BE2C (cell line): ENCODE results near the gene ANKRD34A.

Experiments used
- DNase-seq: peaks from one replicate; pipeline ENCODE4 v3.0.0-alpha.2; 2020
- H3K27me3 ChIP-seq: fragments of 250-450 bp; sonication (Bioruptor Pico); 2 replicates; pipeline ENCODE4 v1.5.1; 2020; ENCODE audit warnings: mild to moderate bottlenecking
- H3K36me3 ChIP-seq: fragments of 250-450 bp; sonication (Bioruptor Pico); 2 replicates; pipeline ENCODE4 v1.5.1; 2020; ENCODE audit warnings: mild to moderate bottlenecking
- H3K4me1 ChIP-seq: fragments of 250-450 bp; sonication (Bioruptor Pico); 2 replicates; pipeline ENCODE4 v1.5.1; 2020
- H3K4me3 ChIP-seq: 2 replicates; pipeline ENCODE4 v1.5.1; 2011; ENCODE audit warnings: low read depth, low read length
- H3K9me3 ChIP-seq: fragments of 250-450 bp; sonication (Bioruptor Pico); 2 replicates; pipeline ENCODE4 v1.5.1; 2020
- TF ChIP-seq, protein P1 (sequence below): IDR thresholded peaks from 2 replicates; pipeline ENCODE4 v1.5.1; 2012; ENCODE audit warnings: mild to moderate bottlenecking, low read depth, low read length

ANKRD34A gene

DNA sequence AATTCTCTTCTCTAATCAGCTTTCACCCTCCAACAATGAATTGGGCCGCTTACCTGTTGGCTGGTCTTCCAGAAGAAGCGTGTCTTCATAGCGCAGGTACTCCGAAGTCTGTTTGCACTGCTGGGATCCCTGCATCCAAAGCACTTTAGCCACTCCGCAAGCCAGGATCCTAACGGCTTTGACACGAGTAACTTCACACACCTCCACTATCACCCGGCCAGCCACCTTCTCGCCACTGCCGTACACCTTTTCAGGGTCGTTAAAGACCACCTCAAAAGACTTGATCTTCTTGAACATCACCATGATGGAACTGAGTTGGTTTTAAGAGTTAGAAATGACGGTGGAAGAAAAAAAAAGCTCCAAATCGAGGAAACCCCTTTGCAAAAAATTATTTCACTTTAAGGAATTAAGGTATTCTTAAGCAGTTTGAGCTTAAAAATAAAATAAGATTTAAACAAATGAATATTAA is 31.6 kb upstream of the ANKRD34A start:
- TF ChIP-seq, protein P1, sequence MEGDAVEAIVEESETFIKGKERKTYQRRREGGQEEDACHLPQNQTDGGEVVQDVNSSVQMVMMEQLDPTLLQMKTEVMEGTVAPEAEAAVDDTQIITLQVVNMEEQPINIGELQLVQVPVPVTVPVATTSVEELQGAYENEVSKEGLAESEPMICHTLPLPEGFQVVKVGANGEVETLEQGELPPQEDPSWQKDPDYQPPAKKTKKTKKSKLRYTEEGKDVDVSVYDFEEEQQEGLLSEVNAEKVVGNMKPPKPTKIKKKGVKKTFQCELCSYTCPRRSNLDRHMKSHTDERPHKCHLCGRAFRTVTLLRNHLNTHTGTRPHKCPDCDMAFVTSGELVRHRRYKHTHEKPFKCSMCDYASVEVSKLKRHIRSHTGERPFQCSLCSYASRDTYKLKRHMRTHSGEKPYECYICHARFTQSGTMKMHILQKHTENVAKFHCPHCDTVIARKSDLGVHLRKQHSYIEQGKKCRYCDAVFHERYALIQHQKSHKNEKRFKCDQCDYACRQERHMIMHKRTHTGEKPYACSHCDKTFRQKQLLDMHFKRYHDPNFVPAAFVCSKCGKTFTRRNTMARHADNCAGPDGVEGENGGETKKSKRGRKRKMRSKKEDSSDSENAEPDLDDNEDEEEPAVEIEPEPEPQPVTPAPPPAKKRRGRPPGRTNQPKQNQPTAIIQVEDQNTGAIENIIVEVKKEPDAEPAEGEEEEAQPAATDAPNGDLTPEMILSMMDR: no peak
- H3K36me3 ChIP-seq: peaks cover 33% of the 10 kb centered on the region
- no peaks in the 10 kb centered on the region for H3K9me3 ChIP-seq
- H3K27me3 ChIP-seq: no peaks in the 10 kb centered on the region
- DNase-seq: no peak
- H3K4me3 ChIP-seq: peak overlapping the region; percentile 83
- peaks cover 6% of the 10 kb centered on the region for H3K4me1 ChIP-seq

DNA sequence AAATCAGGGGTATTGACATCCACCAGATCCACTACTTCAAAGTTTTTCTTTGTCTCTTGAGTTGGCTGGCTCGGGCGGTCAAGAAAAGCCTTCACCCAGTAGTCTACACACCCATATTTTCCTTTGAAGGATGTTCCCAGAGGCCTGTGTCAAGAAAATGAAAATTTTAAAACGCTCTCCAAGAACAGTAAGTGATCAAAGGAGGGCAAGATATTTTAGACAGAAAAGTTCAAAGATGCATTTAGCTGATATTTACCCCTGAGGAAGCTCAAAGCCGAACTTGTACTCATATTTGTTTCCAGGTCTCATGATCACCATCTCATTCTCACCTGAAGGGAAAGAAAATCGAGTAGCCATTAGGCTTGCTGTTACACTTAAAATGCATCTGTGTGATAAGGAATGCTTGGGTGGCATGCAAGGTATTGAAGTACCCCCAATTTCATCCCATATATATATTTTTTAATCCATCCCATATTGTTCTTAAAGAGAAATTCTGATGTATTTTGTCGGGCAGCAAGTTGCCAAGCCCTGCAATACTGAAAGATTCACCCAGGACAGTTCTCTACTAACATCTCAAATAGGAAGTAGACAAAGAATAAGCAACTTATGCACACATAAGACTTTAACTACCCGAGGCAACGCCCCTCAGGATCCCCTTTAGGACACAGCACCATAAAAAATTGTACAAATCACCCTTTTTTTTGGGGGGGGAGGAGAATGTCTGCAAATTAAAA is 30.9 kb upstream of the ANKRD34A start:
- peaks cover 33% of the 10 kb centered on the region for H3K36me3 ChIP-seq
- H3K4me3 ChIP-seq: peak overlapping the region; percentile 83
- peaks cover 6% of the 10 kb centered on the region for H3K4me1 ChIP-seq
- TF ChIP-seq, protein P1: no peak
- H3K9me3 ChIP-seq: no peaks in the 10 kb centered on the region
- no peaks in the 10 kb centered on the region for H3K27me3 ChIP-seq
- no peak for DNase-seq

DNA sequence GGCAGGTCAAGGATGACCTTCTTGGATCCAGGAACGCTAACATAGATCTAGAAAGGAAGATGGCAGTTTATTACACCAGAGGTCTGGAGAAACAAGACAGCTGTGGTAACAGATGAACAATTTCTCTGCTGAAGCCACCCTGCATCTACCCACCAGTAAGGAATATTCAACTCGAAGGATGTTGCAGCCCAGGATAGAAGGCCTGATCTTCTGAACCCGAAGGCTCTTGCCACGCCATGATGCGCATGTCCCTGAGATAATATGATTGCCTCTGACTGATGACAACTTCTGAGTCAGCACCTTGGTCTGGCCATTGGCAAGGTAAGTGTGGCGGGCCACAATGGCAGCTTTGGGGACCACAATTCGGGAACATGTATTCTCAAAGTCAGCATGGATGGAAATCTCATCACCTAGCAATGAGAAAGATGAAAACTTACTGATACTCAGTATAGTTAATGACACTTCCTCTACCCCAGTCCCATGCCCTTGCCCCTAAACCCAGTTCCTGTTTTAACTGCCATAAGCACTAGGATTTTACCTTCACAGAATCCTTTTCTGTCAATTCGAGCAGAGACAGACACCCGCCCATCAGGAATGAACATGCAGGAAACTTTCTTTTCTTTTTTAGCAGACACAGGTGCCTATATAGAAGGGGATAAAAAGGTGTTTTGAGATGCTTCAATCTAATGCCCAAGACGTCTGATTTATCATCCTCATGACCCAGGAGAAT is 30.2 kb upstream of the ANKRD34A start:
- TF ChIP-seq, protein P1: no peak
- no peak for DNase-seq
- Histone ChIP-seq H3K4me1 (peaks cover 6% of the 10 kb centered on the region), H3K27me3 (no peaks in the 10 kb centered on the region), H3K4me3 (peak overlapping the region; percentile 83), H3K9me3 (no peaks in the 10 kb centered on the region), H3K36me3 (peaks cover 33% of the 10 kb centered on the region)

DNA sequence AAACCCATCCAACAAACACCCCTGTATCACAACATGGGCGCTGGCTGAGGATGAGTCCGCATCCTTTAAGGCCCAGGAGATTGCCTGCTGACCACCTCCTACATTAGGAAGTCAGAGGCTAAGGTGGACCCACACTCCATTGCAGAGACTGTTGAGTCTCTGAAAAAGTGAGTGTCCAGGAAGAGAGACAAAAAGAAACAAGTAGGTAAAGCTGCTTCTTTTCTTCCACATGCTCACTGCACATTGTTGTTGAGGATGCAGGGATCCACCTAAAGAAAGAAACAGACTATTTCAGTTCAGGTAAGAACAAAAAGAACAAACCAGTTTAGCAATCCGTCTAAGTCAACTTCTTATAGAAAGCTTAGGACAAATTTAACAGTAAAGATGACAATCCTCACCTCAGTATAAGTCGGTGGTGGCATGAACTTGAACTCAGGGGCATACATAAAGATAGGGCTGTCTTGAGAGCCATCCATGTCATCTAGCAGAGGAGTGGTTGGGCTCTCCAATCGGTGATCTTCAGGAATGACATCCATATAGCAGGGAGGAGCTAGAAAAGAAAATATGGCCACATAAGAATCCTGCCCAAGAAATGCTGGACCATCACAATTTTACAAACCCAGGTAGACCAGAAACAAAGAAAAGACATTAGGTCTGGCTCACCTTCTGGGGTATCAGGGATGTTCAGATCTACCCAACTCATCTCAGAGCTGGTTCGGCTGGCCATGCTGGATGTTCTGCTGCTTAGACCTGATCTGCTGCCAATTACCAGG is 29.4 kb upstream of the ANKRD34A start:
- H3K4me3 ChIP-seq: peak overlapping the region; percentile 83

DNA sequence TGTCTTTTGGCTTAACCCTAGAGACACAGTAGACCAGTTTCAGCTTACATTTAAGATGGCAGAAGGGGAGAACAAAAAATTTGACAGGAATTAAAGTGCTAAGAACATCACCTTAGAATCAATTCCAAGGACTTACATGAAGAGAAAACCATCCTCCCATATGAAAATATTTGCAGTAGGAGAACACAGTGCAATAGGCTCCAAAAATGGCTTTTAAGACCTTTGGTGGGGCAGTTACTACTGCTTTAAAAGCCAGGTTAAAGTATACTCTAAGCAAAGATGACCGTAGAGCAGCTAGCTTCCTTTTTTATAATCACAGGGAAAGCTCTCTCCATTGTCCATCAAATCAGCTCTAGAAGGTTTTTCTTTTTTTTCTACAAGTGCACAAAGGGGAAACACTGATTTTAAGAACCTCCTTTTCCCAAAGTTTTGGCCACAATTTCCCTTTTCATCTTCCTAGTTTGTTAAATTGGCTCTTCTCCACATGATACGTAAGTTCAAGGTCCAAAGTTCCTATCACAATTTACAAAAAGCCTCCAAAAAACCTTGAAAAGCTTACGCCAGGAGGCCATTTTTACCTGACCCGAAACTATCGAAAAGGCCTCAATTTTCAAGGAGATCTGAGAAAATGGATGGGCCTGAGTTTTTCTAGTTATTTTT is 28.7 kb upstream of the ANKRD34A start:
- no peak for DNase-seq
- peak overlapping the region; percentile 7; the same call in 1 of the 2 replicates for H3K4me3 ChIP-seq
- TF ChIP-seq, protein P1: no peak
- H3K9me3 ChIP-seq: no peaks in the 10 kb centered on the region
- peaks cover 6% of the 10 kb centered on the region for H3K4me1 ChIP-seq
- no peaks in the 10 kb centered on the region for H3K27me3 ChIP-seq
- peaks cover 33% of the 10 kb centered on the region for H3K36me3 ChIP-seq

More for the DNA sequence above, 29.4 kb upstream of the ANKRD34A start:
- Histone ChIP-seq H3K4me1 (peaks cover 6% of the 10 kb centered on the region), H3K27me3 (no peaks in the 10 kb centered on the region), H3K9me3 (no peaks in the 10 kb centered on the region), H3K36me3 (peaks cover 33% of the 10 kb centered on the region)
- DNase-seq: no peak
- TF ChIP-seq, protein P1: no peak
